Neural cell (in vitro differentiated cells): ENCODE data around the gene PTPRG.

Source experiments
- CTCF ChIP-seq: fragments of 450-650 bp; IDR thresholded peaks from 2 replicates; pipeline ENCODE4 v1.5.1; 2014; ENCODE audit warnings: antibody characterized with exemption, mild to moderate bottlenecking, moderate library complexity; ENCODE audit not compliant: poor library complexity, severe bottlenecking
- EP300 ChIP-seq: fragments of 450-650 bp; conservative IDR thresholded peaks from 2 replicates; pipeline ENCODE4 v1.6.1; 2014; ENCODE audit warnings: antibody characterized with exemption, mild to moderate bottlenecking, moderate library complexity; ENCODE audit not compliant: poor library complexity, severe bottlenecking
- EZH2 ChIP-seq: fragments of 200-600, 300-800 bp; shearing (Covaris generic), sonication (generic); IDR thresholded peaks from 2 replicates; pipeline ENCODE4 v1.6.1; 2014; ENCODE audit warnings: antibody characterized with exemption, low read length, borderline replicate concordance, mild to moderate bottlenecking; ENCODE audit not compliant: insufficient read depth, poor library complexity, severe bottlenecking
- MXI1 ChIP-seq: fragments of 450-650 bp; conservative IDR thresholded peaks from 2 replicates; pipeline ENCODE4 v1.6.1; 2014; ENCODE audit warnings: antibody characterized with exemption, mild to moderate bottlenecking; ENCODE audit not compliant: poor library complexity, severe bottlenecking
- POLR2AphosphoS5 ChIP-seq: IDR thresholded peaks from 2 replicates; pipeline ENCODE4 v1.6.1; 2012
- RAD21 ChIP-seq: fragments of 450-650 bp; conservative IDR thresholded peaks from 2 replicates; pipeline ENCODE4 v1.6.1; 2014; ENCODE audit warnings: antibody characterized with exemption, mild to moderate bottlenecking, moderate library complexity
- REST ChIP-seq: IDR thresholded peaks from 2 replicates; pipeline ENCODE4 v1.6.1; 2012; ENCODE audit warnings: borderline replicate concordance
- SMC3 ChIP-seq: fragments of 450-650 bp; conservative IDR thresholded peaks from 2 replicates; pipeline ENCODE4 v1.6.1; 2014; ENCODE audit warnings: antibody characterized with exemption, mild to moderate bottlenecking, moderate library complexity; ENCODE audit not compliant: poor library complexity
- TAF1 ChIP-seq: IDR thresholded peaks from 2 replicates; pipeline ENCODE4 v1.6.1; 2012; ENCODE audit warnings: low read depth

- TF ChIP-seq EZH2 = no peak
- no peak for TF ChIP-seq POLR2AphosphoS5
- TF ChIP-seq CTCF = no peak
- TF ChIP-seq SMC3 = no peak
- TF ChIP-seq EP300 = no peak
- no peak for TF ChIP-seq REST
- TF ChIP-seq TAF1 = no peak
- no peak for TF ChIP-seq RAD21
- TF ChIP-seq MXI1 = no peak
Measured at GRCh38 chr3:61761694-61762430, 200.5 kb downstream of the PTPRG start.
